Measurements from ENCODE around the gene ZNF688.

DNA sequence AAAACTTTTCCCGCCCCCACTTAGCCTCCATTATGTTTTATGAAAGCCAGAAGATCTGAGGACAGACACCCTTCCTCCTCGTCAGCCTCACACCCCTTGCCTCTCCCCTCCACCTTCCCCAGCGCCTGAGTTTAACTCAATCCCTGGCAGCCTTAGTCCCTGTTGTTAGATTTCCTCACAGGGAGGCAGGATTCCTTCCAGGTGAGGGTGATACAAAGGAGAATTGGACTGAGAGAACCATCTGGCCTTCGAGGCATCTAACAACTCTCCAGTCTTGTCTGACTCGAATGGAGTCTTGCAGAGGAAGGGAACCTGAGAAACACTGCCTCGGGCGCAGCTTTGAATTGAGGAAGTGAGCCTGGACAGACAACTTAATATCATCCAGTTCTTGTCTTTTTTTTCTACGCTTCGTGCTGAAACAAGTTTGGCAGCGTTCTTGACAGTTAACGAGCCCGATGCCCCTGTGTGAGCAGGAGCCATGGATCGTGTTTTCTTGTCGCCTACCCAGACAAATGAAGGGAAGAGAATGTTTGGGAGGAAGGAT lies 43.8 kb downstream of the ZNF688 start:
- TF ChIP-seq, protein P1, sequence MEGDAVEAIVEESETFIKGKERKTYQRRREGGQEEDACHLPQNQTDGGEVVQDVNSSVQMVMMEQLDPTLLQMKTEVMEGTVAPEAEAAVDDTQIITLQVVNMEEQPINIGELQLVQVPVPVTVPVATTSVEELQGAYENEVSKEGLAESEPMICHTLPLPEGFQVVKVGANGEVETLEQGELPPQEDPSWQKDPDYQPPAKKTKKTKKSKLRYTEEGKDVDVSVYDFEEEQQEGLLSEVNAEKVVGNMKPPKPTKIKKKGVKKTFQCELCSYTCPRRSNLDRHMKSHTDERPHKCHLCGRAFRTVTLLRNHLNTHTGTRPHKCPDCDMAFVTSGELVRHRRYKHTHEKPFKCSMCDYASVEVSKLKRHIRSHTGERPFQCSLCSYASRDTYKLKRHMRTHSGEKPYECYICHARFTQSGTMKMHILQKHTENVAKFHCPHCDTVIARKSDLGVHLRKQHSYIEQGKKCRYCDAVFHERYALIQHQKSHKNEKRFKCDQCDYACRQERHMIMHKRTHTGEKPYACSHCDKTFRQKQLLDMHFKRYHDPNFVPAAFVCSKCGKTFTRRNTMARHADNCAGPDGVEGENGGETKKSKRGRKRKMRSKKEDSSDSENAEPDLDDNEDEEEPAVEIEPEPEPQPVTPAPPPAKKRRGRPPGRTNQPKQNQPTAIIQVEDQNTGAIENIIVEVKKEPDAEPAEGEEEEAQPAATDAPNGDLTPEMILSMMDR (IDR thresholded peaks at IDR 0.05): peak in 1 of 6 experiments; percentile 7
- no peak for TF ChIP-seq POLR2A (IDR thresholded peaks at IDR 0.05)
